GM03348 (cell line): ENCODE data around the gene FGF16.
"Not testable (repeated sequence)": the region's sequence is repeated elsewhere in the genome, so short reads cannot be mapped to it uniquely, and the experiment has no call there.

Source experiments
- DNase-seq: peaks from one replicate; pipeline ENCODE4 v3.0.0; 2012; ENCODE audit warnings: low spot score

The FGF16 gene

GRCh38 chrX:77447653-77448569 is 722 bp downstream of the FGF16 start:
- no peak for DNase-seq

DNA sequence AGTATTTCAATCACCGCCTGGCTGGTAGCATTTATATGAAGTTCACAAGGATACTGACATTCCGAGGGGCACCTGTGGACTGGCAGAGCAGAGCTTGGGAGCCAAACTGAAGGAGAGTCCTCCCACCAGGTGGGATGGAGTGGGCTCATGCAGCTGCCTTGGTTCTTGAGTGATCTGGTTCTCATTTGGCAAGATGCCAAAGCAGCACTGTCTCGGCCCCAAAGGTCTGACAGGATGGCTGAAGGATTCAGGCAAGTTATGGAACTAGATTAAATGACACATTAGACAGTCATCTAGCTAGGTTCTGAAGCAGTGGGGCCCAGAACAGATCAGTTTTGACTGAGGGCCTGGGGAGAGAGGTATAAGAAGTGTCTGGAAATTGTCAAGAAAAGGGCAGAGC is 3.2 kb downstream of the FGF16 start:
- no peak for DNase-seq

GRCh38 chrX:77450996-77451395 is 3.8 kb downstream of the FGF16 start:
- DNase-seq: peak; percentile 37

DNA sequence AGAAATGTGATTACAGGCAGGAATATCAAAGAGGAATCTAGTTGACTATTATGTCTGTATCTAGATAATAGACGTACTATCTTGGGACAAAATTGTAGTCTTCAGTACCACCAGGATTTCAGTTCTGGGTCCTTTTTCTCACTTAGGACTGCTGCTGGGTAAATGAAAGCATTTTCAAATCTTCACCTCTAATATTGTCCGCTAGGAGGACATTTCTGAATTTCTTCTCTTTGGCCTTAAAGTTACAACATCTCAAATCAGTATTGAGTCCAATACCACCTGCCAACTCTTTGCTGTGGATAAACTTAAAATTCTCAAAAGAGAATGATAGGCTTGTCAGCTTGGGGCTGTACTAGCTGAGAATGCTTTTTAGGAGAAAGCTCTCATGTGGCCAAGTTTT is 6.0 kb downstream of the FGF16 start:
- no peak for DNase-seq

- no peak for DNase-seq
Measured at GRCh38 chrX:77455437-77455836, 8.2 kb downstream of the FGF16 start.

DNA sequence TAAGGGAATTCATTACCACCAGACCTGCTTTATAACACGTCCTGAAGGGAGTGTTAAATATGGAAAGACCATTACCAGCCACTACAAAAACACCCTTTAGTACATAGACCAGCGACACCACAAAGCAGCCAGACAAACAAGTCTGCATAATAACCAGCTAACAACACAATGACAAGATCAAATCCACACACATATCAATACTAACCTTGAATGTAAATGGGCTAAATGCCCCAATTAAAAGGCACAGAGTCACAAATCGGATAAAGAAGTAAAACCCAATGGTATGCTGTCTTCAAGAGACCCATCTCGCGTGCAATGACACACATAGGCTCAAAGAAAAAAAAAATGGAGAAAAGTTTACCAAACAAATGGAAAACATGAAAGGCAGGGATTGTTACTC is 36.9 kb downstream of the FGF16 start:
- DNase-seq: no peak

DNA sequence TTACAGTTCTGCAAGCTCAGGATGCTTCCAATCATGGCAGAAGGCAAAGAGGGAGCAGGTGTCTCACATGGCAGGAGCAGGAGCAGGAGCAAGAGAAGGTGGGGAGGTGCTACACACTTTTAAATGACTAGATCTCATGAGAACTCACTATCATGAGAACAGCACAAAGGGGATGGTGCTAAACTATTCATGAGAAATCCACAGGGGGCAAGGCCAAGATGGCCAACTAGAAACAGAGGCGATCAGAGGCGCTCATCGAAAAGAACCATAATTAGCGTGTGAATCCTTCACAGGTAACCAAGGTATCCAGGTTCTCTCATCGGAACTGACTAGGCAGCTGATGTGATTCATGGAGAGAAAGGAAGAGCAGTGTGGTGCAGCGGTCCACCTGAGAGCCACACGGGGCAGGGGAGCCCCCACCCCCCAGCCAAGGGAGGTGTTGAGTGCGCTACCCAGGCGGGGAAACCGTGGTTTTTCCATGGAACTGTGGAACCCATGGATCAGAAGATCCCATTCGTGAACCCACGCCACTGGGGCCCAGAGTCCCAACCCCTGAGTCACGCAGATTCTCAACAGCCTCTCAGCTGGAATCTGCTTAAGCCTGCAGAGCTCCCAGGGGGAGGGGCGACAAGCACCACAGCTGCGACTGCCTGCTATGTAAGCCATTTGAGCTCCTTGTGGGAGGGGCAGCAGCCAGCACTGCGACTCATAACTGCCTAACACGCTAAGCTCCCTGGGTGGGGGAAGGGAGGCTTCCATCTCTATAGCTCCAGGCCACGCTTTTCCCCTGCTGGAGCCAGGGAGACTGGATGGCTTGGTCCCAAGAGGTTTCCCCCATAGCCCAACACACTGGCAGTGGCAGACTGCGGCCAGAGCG is 46.7 kb downstream of the FGF16 start:
- peak; percentile 10 for DNase-seq

DNA sequence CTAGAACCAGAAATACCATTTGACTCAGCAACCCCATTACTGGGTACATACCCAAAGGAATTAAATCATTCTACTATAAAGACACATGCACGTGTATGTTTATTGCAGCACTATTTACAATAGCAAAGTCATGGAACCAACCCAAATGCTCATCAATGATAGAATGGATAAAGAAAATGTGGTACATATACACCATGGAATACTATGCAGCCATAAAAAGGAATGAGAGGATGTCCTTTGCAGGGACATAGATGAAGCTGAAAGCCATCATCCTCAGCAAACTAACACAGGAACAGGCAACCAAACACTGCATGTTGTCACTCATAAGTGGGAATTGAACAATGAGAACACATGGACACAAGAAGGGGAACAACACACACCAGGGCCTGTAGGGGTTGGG is 53.0 kb downstream of the FGF16 start:
- DNase-seq: not testable (repeated sequence)

- no peak for DNase-seq
Measured at GRCh38 chrX:77502951-77503525, 55.8 kb downstream of the FGF16 start.

DNA sequence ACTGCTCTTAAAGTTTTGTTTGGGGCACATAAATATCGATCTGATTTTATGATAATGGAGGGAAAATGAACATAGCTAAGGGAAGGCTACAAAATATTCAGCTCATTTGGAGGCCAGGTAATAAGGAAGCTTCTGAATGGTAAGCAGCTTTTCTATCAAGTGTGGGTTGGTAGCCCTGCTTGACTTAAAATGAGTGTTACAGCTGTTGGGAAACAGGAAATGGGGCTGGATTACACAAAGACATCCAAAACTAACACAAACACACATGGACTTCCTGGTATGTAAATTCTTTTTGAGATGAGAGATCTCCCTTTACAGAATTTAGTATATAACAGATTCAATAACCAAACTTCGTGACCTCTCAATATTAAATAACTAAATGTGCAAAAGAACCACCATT is 58.0 kb downstream of the FGF16 start:
- peak; percentile 6 for DNase-seq
